Measurements from ENCODE around the gene RNASEH2A. TPM values are rescaled to one million over a fixed set of nuclear protein-coding genes. Genes with fewer than 3 reads are reported as not detected.

RNASEH2A gene
- total and polyA plus RNA-seq, 2 of the 13 experiments (the other 11 are each of a cell fraction or from before 2014, with no cell fraction given) = 25.1 to 35.8 TPM

- TF ChIP-seq TP53 (CRISPR knock-in tag; conservative IDR thresholded peaks at IDR 0.05) = no peak
- peak; percentile 92; the same call in 1 of the 2 replicates for TF ChIP-seq ZNF761 (CRISPR knock-in tag; conservative IDR thresholded peaks at IDR 0.05)
- peak; percentile 54; the same call in 1 of the 2 replicates for TF ChIP-seq MIER2 (CRISPR knock-in tag; IDR thresholded peaks at IDR 0.05)
- TF ChIP-seq ZNF432 (CRISPR knock-in tag; IDR thresholded peaks at IDR 0.05; ENCODE audit: borderline replicate concordance) = no peak
- TF ChIP-seq BATF2 (CRISPR knock-in tag; IDR thresholded peaks at IDR 0.05) = peak; percentile 81; the same call in 1 of the 2 replicates
- no peak for TF ChIP-seq RBAK (CRISPR knock-in tag; IDR thresholded peaks at IDR 0.05)
- TF ChIP-seq ZNF513 (CRISPR knock-in tag; conservative IDR thresholded peaks at IDR 0.05) = peak; percentile 94
- TF ChIP-seq RORA (CRISPR knock-in tag; IDR thresholded peaks at IDR 0.05) = no peak
- no peak for TF ChIP-seq RNF2 (conservative IDR thresholded peaks at IDR 0.05; ENCODE audit: low read depth)
- TF ChIP-seq ZNF354B (CRISPR knock-in tag; IDR thresholded peaks at IDR 0.05) = no peak
- TF ChIP-seq MTF2 (CRISPR knock-in tag; IDR thresholded peaks at IDR 0.05; ENCODE audit: borderline replicate concordance) = peak; percentile 68; the same call in 1 of the 2 replicates
- no peak for TF ChIP-seq NONO (IDR thresholded peaks at IDR 0.05)
- peak; percentile 96 for TF ChIP-seq NONO (CRISPR knock-in tag; conservative IDR thresholded peaks at IDR 0.05)
- TF ChIP-seq IKZF4 (CRISPR knock-in tag; IDR thresholded peaks at IDR 0.05; ENCODE audit: borderline replicate concordance, low read depth, not compliant biosample characterization) = no peak
- TF ChIP-seq NFE2L1 (CRISPR knock-in tag; IDR thresholded peaks at IDR 0.05; ENCODE audit: borderline replicate concordance) = no peak; the same call in 1 of the 2 replicates
- no peak for TF ChIP-seq NR2F2 (IDR thresholded peaks at IDR 0.05; ENCODE audit: borderline replicate concordance, low read depth)
- TF ChIP-seq SAP130 (CRISPR knock-in tag; IDR thresholded peaks at IDR 0.05; ENCODE audit: low read depth) = peak; percentile 86
- no peak for TF ChIP-seq ZNF660 (CRISPR knock-in tag; IDR thresholded peaks at IDR 0.05; ENCODE audit: borderline replicate concordance, low read depth)
- TF ChIP-seq SRSF1 (optimal IDR thresholded peaks at IDR 0.05; ENCODE audit: low read depth, low read length) = no peak
- TF ChIP-seq GPN1 (CRISPR knock-in tag; IDR thresholded peaks at IDR 0.05; ENCODE audit: borderline replicate concordance) = no peak
- no peak; the same call in 1 of the 2 replicates for TF ChIP-seq ZKSCAN1 (IDR thresholded peaks at IDR 0.05; ENCODE audit: low read length)
- peak; percentile 65 for TF ChIP-seq HINFP (CRISPR knock-in tag; IDR thresholded peaks at IDR 0.05; ENCODE audit: low read depth)
- peak; percentile 59 for TF ChIP-seq GATAD2A (CRISPR knock-in tag; IDR thresholded peaks at IDR 0.05)
- TF ChIP-seq ARHGAP35 (CRISPR knock-in tag; IDR thresholded peaks at IDR 0.05; ENCODE audit: borderline replicate concordance) = 0 out of 2 replicates have a peak, but pooled peaks have one; percentile 28
- TF ChIP-seq KDM6A (CRISPR knock-in tag; IDR thresholded peaks at IDR 0.05; ENCODE audit: low read depth) = no peak
- no peak for TF ChIP-seq ZFAT (CRISPR knock-in tag; conservative IDR thresholded peaks at IDR 0.05)
- TF ChIP-seq TBX3 (IDR thresholded peaks at IDR 0.05; ENCODE audit: borderline replicate concordance) = no peak
- TF ChIP-seq YY1 (IDR thresholded peaks at IDR 0.05; ENCODE audit: insufficient read depth, insufficient replicate concordance, low read depth, low read length) = peak; percentile 62
Observed at GRCh38 chr19:12801466-12802266, 4.7 kb upstream of the RNASEH2A start, which contains the start of the genes PRDX2 and THSD8 (continued).
